NCI-H128 (cell line): Measurements from ENCODE around the gene PELO.

Source experiments
- DNase-seq: peaks from one replicate; lab custom pipeline; 2025; ENCODE audit not compliant: unreplicated experiment; lab: John Stamatoyannopoulos, UW

Gene PELO

GRCh38 chr5:52827815-52828214 lies 40.1 kb downstream of the PELO start:
- no peak for DNase-seq

GRCh38 chr5:52829664-52830063 lies 41.9 kb downstream of the PELO start:
- no peak for DNase-seq

- no peak for DNase-seq
Observed at GRCh38 chr5:52830650-52831049, 42.9 kb downstream of the PELO start.

GRCh38 chr5:52831786-52832511 lies 44.2 kb downstream of the PELO start:
- no peak for DNase-seq

- DNase-seq = no peak
Observed at GRCh38 chr5:52834320-52834719, 46.6 kb downstream of the PELO start.

GRCh38 chr5:52837068-52837467 lies 49.4 kb downstream of the PELO start:
- DNase-seq = no peak
